GM12878 (cell line): ENCODE measurements around the gene FLT1.

ENCODE experiments used
- BHLHE40 ChIP-seq, 2 experiments: fragments of 450-650 bp in 1 of 2; IDR thresholded peaks; 2 replicates each; pipeline ENCODE4 v1.6.1; 2011 to 2017; ENCODE audit warnings: low read depth in 2 of 2, borderline replicate concordance in 1 of 2, improper control_type of control experiment in 1 of 2, low read length in 1 of 2, mild to moderate bottlenecking in 1 of 2
- CTCF ChIP-seq, 3 experiments: IDR thresholded peaks in 2 of 3; conservative IDR thresholded peaks in 1 of 3; 2 replicates each; pipeline ENCODE4 v1.5.1; 2011; ENCODE audit warnings: low read depth in 3 of 3, low read length in 3 of 3, mild to moderate bottlenecking in 3 of 3, control low read depth in 2 of 3, moderate library complexity in 2 of 3, inconsistent platforms in 1 of 3, mixed read lengths in 1 of 3; ENCODE audit not compliant: control insufficient read depth in 2 of 3, insufficient read depth in 1 of 3; ENCODE audit errors: extremely low read depth in 1 of 3
- EZH2 ChIP-seq: IDR thresholded peaks from 2 replicates; pipeline ENCODE4 v1.6.1; 2012; ENCODE audit warnings: low read depth, mild to moderate bottlenecking, control low read depth, inconsistent platforms, low read length, borderline replicate concordance; ENCODE audit not compliant: control insufficient read depth
- HDAC2 ChIP-seq: fragments of 200-600 bp; sonication (generic); IDR thresholded peaks from 2 replicates; pipeline ENCODE4 v1.6.1; 2017
- JUND ChIP-seq: IDR thresholded peaks from 2 replicates; pipeline ENCODE4 v1.6.1; 2012; ENCODE audit warnings: low read depth, mild to moderate bottlenecking, low read length, improper control_type of control experiment, moderate library complexity
- MLLT1 ChIP-seq: fragments of 450-650 bp; IDR thresholded peaks from 2 replicates; pipeline ENCODE4 v1.6.1; 2016; ENCODE audit warnings: mild to moderate bottlenecking
- POLR2A ChIP-seq: IDR thresholded peaks from 2 replicates; pipeline ENCODE4 v1.6.1; 2011; ENCODE audit warnings: low read depth, mild to moderate bottlenecking, low read length
- POLR2AphosphoS5 ChIP-seq: IDR thresholded peaks from 2 replicates; pipeline ENCODE4 v1.6.1; 2011; ENCODE audit warnings: mild to moderate bottlenecking, low read length, inconsistent platforms
- SREBF1 ChIP-seq: IDR thresholded peaks from 2 replicates; pipeline ENCODE4 v1.6.1; 2012; ENCODE audit warnings: mild to moderate bottlenecking, low read length
- TF ChIP-seq, protein P1 (sequence below): fragments of 450-650 bp; IDR thresholded peaks from 2 replicates; pipeline ENCODE4 v1.6.1; 2017; ENCODE audit warnings: antibody characterized with exemption, mild to moderate bottlenecking, moderate library complexity
- TF ChIP-seq, protein P2 (sequence below): fragments of 450-650 bp; IDR thresholded peaks from 2 replicates; pipeline ENCODE4 v1.6.1; 2017; ENCODE audit warnings: mild to moderate bottlenecking, moderate library complexity

DNA sequence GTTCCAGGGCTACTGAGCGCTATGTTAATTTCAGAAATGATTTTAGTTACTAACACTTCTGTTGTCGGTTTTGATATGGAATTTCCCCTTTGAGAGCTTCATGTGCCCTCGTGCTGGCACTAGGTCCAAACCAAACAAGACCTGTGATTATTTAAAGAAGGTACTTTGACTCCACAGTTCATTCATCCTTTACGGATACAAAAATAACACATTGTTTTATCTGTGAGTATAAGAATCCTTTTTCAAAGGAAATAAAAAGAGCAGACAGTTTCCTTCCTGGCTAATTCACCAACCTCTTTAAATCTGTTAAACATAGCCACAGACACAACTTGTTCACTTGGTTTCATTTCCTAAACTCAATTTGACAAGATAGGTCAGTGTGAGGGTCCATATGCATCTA lies 141.2 kb downstream of the FLT1 start:
- TF ChIP-seq CTCF (IDR thresholded peaks at IDR 0.05 in 2 of 3, conservative IDR thresholded peaks at IDR 0.05 in 1 of 3; ENCODE audit: control insufficient read depth in 2 of 3, extremely low read depth in 1 of 3, insufficient read depth in 1 of 3, low read depth in 3 of 3, low read length in 3 of 3) (no peak), POLR2AphosphoS5 (no peak), MLLT1 (no peak), JUND (no peak), HDAC2 (no peak), EZH2 (no peak), SREBF1 (no peak), POLR2A (no peak), BHLHE40 (IDR thresholded peaks at IDR 0.05; ENCODE audit: borderline replicate concordance in 1 of 2, low read depth in 2 of 2, low read length in 1 of 2) (no peak)
- TF ChIP-seq, protein P1, sequence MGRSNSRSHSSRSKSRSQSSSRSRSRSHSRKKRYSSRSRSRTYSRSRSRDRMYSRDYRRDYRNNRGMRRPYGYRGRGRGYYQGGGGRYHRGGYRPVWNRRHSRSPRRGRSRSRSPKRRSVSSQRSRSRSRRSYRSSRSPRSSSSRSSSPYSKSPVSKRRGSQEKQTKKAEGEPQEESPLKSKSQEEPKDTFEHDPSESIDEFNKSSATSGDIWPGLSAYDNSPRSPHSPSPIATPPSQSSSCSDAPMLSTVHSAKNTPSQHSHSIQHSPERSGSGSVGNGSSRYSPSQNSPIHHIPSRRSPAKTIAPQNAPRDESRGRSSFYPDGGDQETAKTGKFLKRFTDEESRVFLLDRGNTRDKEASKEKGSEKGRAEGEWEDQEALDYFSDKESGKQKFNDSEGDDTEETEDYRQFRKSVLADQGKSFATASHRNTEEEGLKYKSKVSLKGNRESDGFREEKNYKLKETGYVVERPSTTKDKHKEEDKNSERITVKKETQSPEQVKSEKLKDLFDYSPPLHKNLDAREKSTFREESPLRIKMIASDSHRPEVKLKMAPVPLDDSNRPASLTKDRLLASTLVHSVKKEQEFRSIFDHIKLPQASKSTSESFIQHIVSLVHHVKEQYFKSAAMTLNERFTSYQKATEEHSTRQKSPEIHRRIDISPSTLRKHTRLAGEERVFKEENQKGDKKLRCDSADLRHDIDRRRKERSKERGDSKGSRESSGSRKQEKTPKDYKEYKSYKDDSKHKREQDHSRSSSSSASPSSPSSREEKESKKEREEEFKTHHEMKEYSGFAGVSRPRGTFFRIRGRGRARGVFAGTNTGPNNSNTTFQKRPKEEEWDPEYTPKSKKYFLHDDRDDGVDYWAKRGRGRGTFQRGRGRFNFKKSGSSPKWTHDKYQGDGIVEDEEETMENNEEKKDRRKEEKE = no peak
- TF ChIP-seq, protein P2, sequence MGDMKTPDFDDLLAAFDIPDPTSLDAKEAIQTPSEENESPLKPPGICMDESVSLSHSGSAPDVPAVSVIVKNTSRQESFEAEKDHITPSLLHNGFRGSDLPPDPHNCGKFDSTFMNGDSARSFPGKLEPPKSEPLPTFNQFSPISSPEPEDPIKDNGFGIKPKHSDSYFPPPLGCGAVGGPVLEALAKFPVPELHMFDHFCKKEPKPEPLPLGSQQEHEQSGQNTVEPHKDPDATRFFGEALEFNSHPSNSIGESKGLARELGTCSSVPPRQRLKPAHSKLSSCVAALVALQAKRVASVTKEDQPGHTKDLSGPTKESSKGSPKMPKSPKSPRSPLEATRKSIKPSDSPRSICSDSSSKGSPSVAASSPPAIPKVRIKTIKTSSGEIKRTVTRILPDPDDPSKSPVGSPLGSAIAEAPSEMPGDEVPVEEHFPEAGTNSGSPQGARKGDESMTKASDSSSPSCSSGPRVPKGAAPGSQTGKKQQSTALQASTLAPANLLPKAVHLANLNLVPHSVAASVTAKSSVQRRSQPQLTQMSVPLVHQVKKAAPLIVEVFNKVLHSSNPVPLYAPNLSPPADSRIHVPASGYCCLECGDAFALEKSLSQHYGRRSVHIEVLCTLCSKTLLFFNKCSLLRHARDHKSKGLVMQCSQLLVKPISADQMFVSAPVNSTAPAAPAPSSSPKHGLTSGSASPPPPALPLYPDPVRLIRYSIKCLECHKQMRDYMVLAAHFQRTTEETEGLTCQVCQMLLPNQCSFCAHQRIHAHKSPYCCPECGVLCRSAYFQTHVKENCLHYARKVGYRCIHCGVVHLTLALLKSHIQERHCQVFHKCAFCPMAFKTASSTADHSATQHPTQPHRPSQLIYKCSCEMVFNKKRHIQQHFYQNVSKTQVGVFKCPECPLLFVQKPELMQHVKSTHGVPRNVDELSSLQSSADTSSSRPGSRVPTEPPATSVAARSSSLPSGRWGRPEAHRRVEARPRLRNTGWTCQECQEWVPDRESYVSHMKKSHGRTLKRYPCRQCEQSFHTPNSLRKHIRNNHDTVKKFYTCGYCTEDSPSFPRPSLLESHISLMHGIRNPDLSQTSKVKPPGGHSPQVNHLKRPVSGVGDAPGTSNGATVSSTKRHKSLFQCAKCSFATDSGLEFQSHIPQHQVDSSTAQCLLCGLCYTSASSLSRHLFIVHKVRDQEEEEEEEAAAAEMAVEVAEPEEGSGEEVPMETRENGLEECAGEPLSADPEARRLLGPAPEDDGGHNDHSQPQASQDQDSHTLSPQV = no peak
